Activated T-helper 1 cell treated with anti-CD3 and anti-CD28 coated beads, Interleukin-12 subunit alpha, Interleukin-12 subunit beta, Interleukin-2, Interleukin-4 antibody, amounts not matched to agents 30 ng/mL and 10 ng/mL and 1 ng/mL, durations not matched to agents 14 hours and 24 hours and 36 hours (primary cell): Measurements from ENCODE around the gene SLC36A2. TPM values are rescaled to one million over a fixed set of nuclear protein-coding genes. Genes with fewer than 3 reads are reported as not detected.

Source experiments
- DNase-seq: peaks from one replicate; pipeline ENCODE4 v3.0.0; 2021; ENCODE audit warnings: low spot score
- H3K27ac Mint-ChIP-seq: one replicate; pipeline ENCODE4 v1.8.0; 2021; ENCODE audit warnings: mild to moderate bottlenecking, mixed read lengths
- H3K27me3 Mint-ChIP-seq: one replicate; pipeline ENCODE4 v1.8.0; 2022; ENCODE audit warnings: mild to moderate bottlenecking, moderate library complexity, mixed read lengths; ENCODE audit not compliant: insufficient read depth
- H3K36me3 Mint-ChIP-seq: one replicate; pipeline ENCODE4 v1.8.0; 2021; ENCODE audit warnings: low read depth, mixed read lengths
- H3K4me1 Mint-ChIP-seq: one replicate; pipeline ENCODE4 v1.8.0; 2021; ENCODE audit warnings: low read depth, mixed read lengths
- H3K4me3 Mint-ChIP-seq: one replicate; pipeline ENCODE4 v1.8.0; 2021; ENCODE audit warnings: mild to moderate bottlenecking, moderate library complexity, mixed read lengths
- H3K9me3 Mint-ChIP-seq: one replicate; pipeline ENCODE4 v1.8.0; 2021; ENCODE audit warnings: mixed read lengths
- intact Hi-C: fragments of 100-400 bp; cut with micrococcal nuclease; formaldehyde crosslinking; loops from one replicate; pipeline ENCODE4 v1.15.1; 2024
- total RNA-seq: library from RNA; stranded (reverse); gene quantifications from 2 replicates; pipeline ENCODE4 v1.2.3, GENCODE V29; 2022

The SLC36A2 gene
- total RNA-seq, 1 donor from 2014 or later, result not detected

- no peak overlapping the region for H3K27ac Mint-ChIP-seq
- H3K4me3 Mint-ChIP-seq, result no peak overlapping the region
- H3K9me3 Mint-ChIP-seq, result no peaks in the 10 kb centered on the region
- peak; percentile 12 for DNase-seq
- H3K27me3 Mint-ChIP-seq, result peaks cover 2% of the 10 kb centered on the region
- intact Hi-C loops, result loop anchor here (1.0 to 5.0 kb wide), 4 partner anchors 17 to 177 kb away; partner anchors contain the start of genes GM2A and SLC36A1
- H3K4me1 Mint-ChIP-seq, result no peaks in the 10 kb centered on the region
- peaks cover 14% of the 10 kb centered on the region for H3K36me3 Mint-ChIP-seq
Observed at GRCh38 chr5:151270599-151270998, 76.8 kb downstream of the SLC36A2 start.

- Mint-ChIP-seq H3K4me1 (peaks cover 13% of the 10 kb centered on the region), H3K4me3 (no peak overlapping the region), H3K27ac (peak overlapping the region; percentile 1), H3K9me3 (no peaks in the 10 kb centered on the region), H3K36me3 (peaks cover 33% of the 10 kb centered on the region), H3K27me3 (no peaks in the 10 kb centered on the region)
- intact Hi-C loops, result no loop called here
- no peak for DNase-seq
Observed at GRCh38 chr5:151267491-151268260, 79.7 kb downstream of the SLC36A2 start.

Other genes starting within 250 kb of the SLC36A2 start
- 286 and 301 TPM in 2 replicates for gene ANXA6, start 189.8 kb downstream of the SLC36A2 start, total RNA-seq
- 24.3 and 25.4 TPM in 2 replicates for gene CCDC69, start 123.5 kb downstream of the SLC36A2 start, total RNA-seq
- 16.9 and 21.1 TPM in 2 replicates for gene GM2A, start 94.4 kb downstream of the SLC36A2 start, total RNA-seq
- not detected in 2 replicates for gene SLC36A3, start 43.8 kb downstream of the SLC36A2 start, total RNA-seq
- 5.8 and 7.9 TPM in 2 replicates for gene SLC36A1, start 100.0 kb upstream of the SLC36A2 start, total RNA-seq
- gene FAT2, start 243.8 kb upstream of the SLC36A2 start, total RNA-seq, result not detected in 2 replicates